ENCODE results near the gene KCTD18. TPM values are rescaled to one million over a fixed set of nuclear protein-coding genes. Genes with fewer than 3 reads are reported as not detected.

KCTD18 gene
- total and polyA plus RNA-seq, 10 donors, result 11.1 to 21.5 (median 15.5) TPM

- Histone ChIP-seq H3K4me3 (no peak overlapping the region), H3K9me3 (no peaks in the 10 kb centered on the region), H3K36me3 (peaks cover 0 to 56% (median 0%) of the 10 kb centered on the region in 6 donors), H3K4me1 (no peaks in the 10 kb centered on the region), H3K27ac (no peak overlapping the region), H3K27me3 (replicated peaks in 1 of 7) (no peaks in the 10 kb centered on the region)
- DNase-seq, result no peak
- 89 to 98% (median 95%) methylated on average over 2 of the region's 2 CpGs for WGBS, 5 donors
- TF ChIP-seq POLR2AphosphoS5 (IDR thresholded peaks at IDR 0.05), result no peak
- no peak for TF ChIP-seq CTCF (IDR thresholded peaks at IDR 0.05 in 8 of 11, conservative IDR thresholded peaks at IDR 0.05 in 3 of 11)
- TF ChIP-seq POLR2A (IDR thresholded peaks at IDR 0.05), result no peak
- intact Hi-C loops (cut with DNase I; ENCODE audit: low total_unique reads), result no loop called here
Observed at GRCh38 chr2:200533754-200534153, 23.9 kb upstream of the KCTD18 start.

- Histone ChIP-seq H3K36me3 (peaks cover 0 to 3% (median 0%) of the 10 kb centered on the region in 6 donors), H3K4me1 (peaks cover 5 to 30% (median 12%) of the 10 kb centered on the region in 6 donors), H3K4me3 (no peak overlapping the region), H3K27ac (no peak overlapping the region), H3K27me3 (replicated peaks in 1 of 7) (no peaks in the 10 kb centered on the region), H3K9me3 (no peaks in the 10 kb centered on the region)
- intact Hi-C loops (cut with DNase I; ENCODE audit: low total_unique reads), result no loop called here
- TF ChIP-seq POLR2AphosphoS5 (IDR thresholded peaks at IDR 0.05) (no peak), CTCF (IDR thresholded peaks at IDR 0.05 in 8 of 11, conservative IDR thresholded peaks at IDR 0.05 in 3 of 11) (no peak), POLR2A (IDR thresholded peaks at IDR 0.05) (no peak)
- WGBS, 5 donors, result 66 to 96% (median 92%) methylated on average over 2 to 3 of the region's 3 CpGs
- DNase-seq, result no peak
Observed at GRCh38 chr2:200528228-200528627, 18.4 kb upstream of the KCTD18 start.

DNA sequence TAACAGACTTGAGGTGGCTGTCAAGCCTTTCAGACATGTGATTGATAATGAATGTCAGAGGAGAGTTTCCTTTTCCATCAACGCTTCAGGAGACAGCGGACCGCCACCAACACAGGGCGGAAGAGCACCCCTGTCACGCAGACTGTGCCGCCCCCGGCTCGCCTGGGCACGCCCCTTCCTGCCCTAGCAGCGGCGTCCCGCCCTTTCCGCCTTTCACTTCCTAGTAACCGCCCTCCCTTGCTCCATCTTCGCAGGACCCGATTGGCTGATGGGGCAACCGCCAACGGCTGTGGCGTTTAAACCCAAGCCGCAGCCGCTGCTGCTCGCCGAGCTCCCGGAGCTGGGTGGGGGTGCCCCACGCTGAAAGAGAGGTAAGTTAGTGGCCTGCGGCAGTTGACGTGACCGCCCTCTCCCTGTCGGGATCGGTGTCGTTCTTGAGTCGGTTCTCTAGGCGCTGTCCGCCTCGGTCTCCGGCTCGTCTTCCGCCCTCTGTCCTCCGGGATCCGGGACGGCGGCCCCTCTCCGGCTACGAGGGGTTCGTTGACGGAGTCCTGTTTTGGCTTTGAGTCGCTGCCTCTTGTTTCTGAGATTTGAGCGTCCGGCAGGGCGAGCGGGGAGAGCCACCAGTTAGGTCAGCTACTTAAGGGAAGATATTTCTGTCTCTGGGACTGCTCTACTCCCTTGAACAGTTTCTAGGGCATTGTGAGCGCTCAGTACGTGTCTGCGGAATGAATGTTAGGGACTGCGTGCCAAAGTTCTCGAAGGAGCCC lies 16.2 kb upstream of the KCTD18 start, which contains the start of gene SGO2:
SGO2 (plus strand) TSS at position 326 of the 770 bp plus-strand sequence. CDS start 6,769 bp downstream, outside the sequence.
- H3K36me3 ChIP-seq, result no peaks in the 10 kb centered on the region
- H3K27ac ChIP-seq, result peak within 1 kb of the TSS; percentile 48 to 85 (median 76)
- 0% methylated on average over 25 to 56 of the region's 56 CpGs for WGBS, 5 donors
- intact Hi-C loops (cut with DNase I; ENCODE audit: low total_unique reads), result no loop called here
- H3K4me1 ChIP-seq, result peaks cover 5 to 30% (median 12%) of the 10 kb centered on the region in 6 donors
- TF ChIP-seq POLR2A (IDR thresholded peaks at IDR 0.05) (peak in 1 of 3 donors; percentile 36), POLR2AphosphoS5 (IDR thresholded peaks at IDR 0.05) (peak; percentile 96 to 97 (median 96)), CTCF (IDR thresholded peaks at IDR 0.05 in 8 of 11, conservative IDR thresholded peaks at IDR 0.05 in 3 of 11) (peak in 2 of 11 experiments; percentile 17 to 39)
- DNase-seq, result peak; percentile 99
- H3K4me3 ChIP-seq, result peak within 1 kb of the TSS; percentile 83 to 92 (median 88)
- H3K27me3 ChIP-seq (replicated peaks in 1 of 7), result peaks cover 0 to 8% (median 0%) of the 10 kb centered on the region in 7 donors
- no peaks in the 10 kb centered on the region for H3K9me3 ChIP-seq

DNA sequence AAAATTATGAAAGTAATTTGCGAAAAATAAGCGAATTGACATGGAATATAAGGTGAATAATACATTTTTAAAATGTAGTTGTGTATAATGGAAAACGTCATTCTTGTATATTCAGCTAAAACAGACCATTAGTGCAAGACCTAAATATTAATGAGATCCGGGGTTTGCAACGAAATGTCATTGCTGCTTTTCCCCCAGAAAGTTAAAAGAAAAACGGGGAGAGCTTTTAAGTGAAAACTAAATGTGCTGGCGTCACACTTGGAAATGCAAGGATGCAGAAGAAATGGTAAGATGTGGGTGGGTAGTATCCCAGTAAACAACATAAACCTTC lies 15.6 kb upstream of the KCTD18 start:
- 22 to 31% (median 26%) methylated on average over 7 of the region's 7 CpGs for WGBS, 5 donors
- peak overlapping the region; percentile 48 to 85 (median 76) for H3K27ac ChIP-seq
- intact Hi-C loops (cut with DNase I; ENCODE audit: low total_unique reads), result no loop called here

More for the DNA sequence above, 15.6 kb upstream of the KCTD18 start:
- DNase-seq, result no peak
- H3K4me3 ChIP-seq, result peak overlapping the region; percentile 83 to 92 (median 88)
- peaks cover 5 to 30% (median 12%) of the 10 kb centered on the region in 6 donors for H3K4me1 ChIP-seq
- H3K36me3 ChIP-seq, result no peaks in the 10 kb centered on the region
- no peak for TF ChIP-seq POLR2AphosphoS5 (IDR thresholded peaks at IDR 0.05)
- TF ChIP-seq POLR2A (IDR thresholded peaks at IDR 0.05), result no peak
- TF ChIP-seq CTCF (IDR thresholded peaks at IDR 0.05 in 8 of 11, conservative IDR thresholded peaks at IDR 0.05 in 3 of 11), result no peak
- H3K9me3 ChIP-seq, result no peaks in the 10 kb centered on the region
- peaks cover 0 to 8% (median 0%) of the 10 kb centered on the region in 7 donors for H3K27me3 ChIP-seq (replicated peaks in 1 of 7)
